ENCODE results near the gene OVCA2. TPM values are rescaled to one million over a fixed set of nuclear protein-coding genes. Genes with fewer than 3 reads are reported as not detected.

The OVCA2 gene
- total RNA-seq, 4 donors from 2014 or later: 19.6 to 40.3 (median 36.5) TPM

GRCh38 chr17:2040219-2040827 lies 1.5 kb upstream of the OVCA2 start:
- Histone ChIP-seq H3K27ac (peak overlapping the region in 2 of 4 donors; percentile 92), H3K36me3 (peaks cover 0 to 77% of the 10 kb centered on the region in 2 donors), H3K4me3 (no peak overlapping the region), H3K4me1 (peaks cover 0 to 39% (median 13%) of the 10 kb centered on the region in 3 donors), H3K27me3 (no peaks in the 10 kb centered on the region), H3K9me3 (no peaks in the 10 kb centered on the region)
- ATAC-seq: no peak
- WGBS, 2 donors (ENCODE audit: low coverage in 1 of 2): 89% methylated on average over 4 of the region's 7 CpGs; no CpG with 5 or more reads in 1 of the 2 donors
- TF ChIP-seq POLR2A (IDR thresholded peaks at IDR 0.05) (no peak), EP300 (IDR thresholded peaks at IDR 0.05) (no peak), POLR2AphosphoS5 (IDR thresholded peaks at IDR 0.05) (no peak), CTCF (IDR thresholded peaks at IDR 0.05) (no peak)

GRCh38 chr17:2040942-2041560 lies 771 bp upstream of the OVCA2 start:
- Histone ChIP-seq H3K27me3 (no peaks in the 10 kb centered on the region), H3K4me3 (peak overlapping the region; percentile 77 to 82), H3K27ac (peak overlapping the region; percentile 24 to 97 (median 92)), H3K4me1 (peaks cover 0 to 39% (median 13%) of the 10 kb centered on the region in 3 donors), H3K9me3 (no peaks in the 10 kb centered on the region), H3K36me3 (peaks cover 0 to 69% of the 10 kb centered on the region in 2 donors)
- TF ChIP-seq POLR2A (IDR thresholded peaks at IDR 0.05): no peak
- no peak for TF ChIP-seq POLR2AphosphoS5 (IDR thresholded peaks at IDR 0.05)
- TF ChIP-seq CTCF (IDR thresholded peaks at IDR 0.05): peak in 1 of 4 experiments; percentile 6
- WGBS, 2 donors (ENCODE audit: low coverage in 1 of 2): no CpG with 5 or more reads among the region's 16 CpGs
- no peak for ATAC-seq

GRCh38 chr17:2042390-2042847 lies 597 bp downstream of the OVCA2 start:
- peak; percentile 3 for ATAC-seq
- H3K27ac ChIP-seq: peak overlapping the region; percentile 72 to 97 (median 92)
- no peaks in the 10 kb centered on the region for H3K27me3 ChIP-seq
- H3K36me3 ChIP-seq: peaks cover 0 to 56% of the 10 kb centered on the region in 2 donors
- 1 to 18% methylated on average over 7 to 8 of the region's 17 CpGs for WGBS, 2 donors (ENCODE audit: low coverage in 1 of 2)
- peaks cover 0 to 39% (median 13%) of the 10 kb centered on the region in 3 donors for H3K4me1 ChIP-seq
- H3K9me3 ChIP-seq: no peaks in the 10 kb centered on the region
- H3K4me3 ChIP-seq: peak overlapping the region; percentile 77 to 82
- TF ChIP-seq CTCF (IDR thresholded peaks at IDR 0.05): peak in 1 of 4 experiments; percentile 21
- TF ChIP-seq POLR2A (IDR thresholded peaks at IDR 0.05): no peak
- TF ChIP-seq POLR2AphosphoS5 (IDR thresholded peaks at IDR 0.05): no peak
- TF ChIP-seq EP300 (IDR thresholded peaks at IDR 0.05): no peak

GRCh38 chr17:2042933-2043332 lies 1.1 kb downstream of the OVCA2 start:
- ATAC-seq: no peak
- Histone ChIP-seq H3K27ac (peak overlapping the region in 3 of 4 donors; percentile 92 to 97 (median 92)), H3K4me3 (peak overlapping the region in 1 of 2 donors; percentile 82), H3K4me1 (peaks cover 0 to 39% (median 13%) of the 10 kb centered on the region in 3 donors), H3K9me3 (no peaks in the 10 kb centered on the region), H3K36me3 (peaks cover 0 to 50% of the 10 kb centered on the region in 2 donors), H3K27me3 (no peaks in the 10 kb centered on the region)
- TF ChIP-seq CTCF (IDR thresholded peaks at IDR 0.05): no peak
- TF ChIP-seq EP300 (IDR thresholded peaks at IDR 0.05): no peak
- TF ChIP-seq POLR2A (IDR thresholded peaks at IDR 0.05): no peak
- no peak for TF ChIP-seq POLR2AphosphoS5 (IDR thresholded peaks at IDR 0.05)
- WGBS, 2 donors (ENCODE audit: low coverage in 1 of 2): 50 to 100% methylated on average over 1 to 3 of the region's 5 CpGs

Measured in gastroesophageal sphincter (tissue), 4 donors.